Activated CD4-positive, alpha-beta T cell treated with anti-CD3 and anti-CD28 coated beads for 1 hour (primary cell): Measurements from ENCODE around the gene TSGA10IP.
A peak's percentile ranks its signal among the peaks of the same experiment; 100 is the strongest.

Experiments
- DNase-seq: peaks from one replicate; pipeline ENCODE4 v3.0.0-alpha.2; 2020

The TSGA10IP gene

DNA sequence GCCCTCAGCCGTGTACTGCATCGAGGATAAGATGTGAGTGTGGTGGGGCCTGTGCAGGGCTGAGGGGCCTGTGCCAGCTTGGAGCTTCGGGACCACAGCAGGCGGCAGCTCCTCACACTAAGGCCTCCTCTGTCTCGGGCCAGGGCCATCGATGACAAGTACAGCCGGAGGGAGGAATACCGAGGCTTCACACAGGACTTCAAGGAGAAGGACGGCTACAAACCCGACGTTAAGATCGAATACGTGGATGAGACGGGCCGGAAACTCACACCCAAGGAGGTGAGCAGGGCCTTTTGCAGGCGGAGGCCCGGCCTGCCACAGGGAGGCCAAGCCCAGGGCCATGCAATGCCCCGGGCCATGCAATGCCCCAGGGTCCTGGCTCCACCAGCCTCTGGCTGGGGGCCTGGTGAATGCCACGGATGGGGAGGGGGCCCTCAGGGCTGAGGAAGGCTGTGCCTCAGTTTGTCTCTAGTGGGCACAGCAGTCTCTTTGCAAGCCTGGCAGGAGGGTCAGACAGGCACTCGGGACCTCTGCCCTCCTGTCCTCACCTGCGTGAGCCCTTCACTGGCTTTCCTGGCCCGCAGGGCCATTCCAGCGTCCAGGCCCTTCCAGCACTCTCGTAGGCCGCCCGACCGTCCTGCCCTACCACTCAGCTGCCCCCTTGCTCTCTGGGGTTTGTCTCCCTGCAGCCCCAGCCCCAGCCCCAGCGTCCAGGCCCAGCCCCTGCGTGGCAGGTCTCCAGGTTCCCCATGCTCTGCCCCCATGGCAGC, 32.5 kb downstream of the TSGA10IP start:
- DNase-seq = no peak

DNA sequence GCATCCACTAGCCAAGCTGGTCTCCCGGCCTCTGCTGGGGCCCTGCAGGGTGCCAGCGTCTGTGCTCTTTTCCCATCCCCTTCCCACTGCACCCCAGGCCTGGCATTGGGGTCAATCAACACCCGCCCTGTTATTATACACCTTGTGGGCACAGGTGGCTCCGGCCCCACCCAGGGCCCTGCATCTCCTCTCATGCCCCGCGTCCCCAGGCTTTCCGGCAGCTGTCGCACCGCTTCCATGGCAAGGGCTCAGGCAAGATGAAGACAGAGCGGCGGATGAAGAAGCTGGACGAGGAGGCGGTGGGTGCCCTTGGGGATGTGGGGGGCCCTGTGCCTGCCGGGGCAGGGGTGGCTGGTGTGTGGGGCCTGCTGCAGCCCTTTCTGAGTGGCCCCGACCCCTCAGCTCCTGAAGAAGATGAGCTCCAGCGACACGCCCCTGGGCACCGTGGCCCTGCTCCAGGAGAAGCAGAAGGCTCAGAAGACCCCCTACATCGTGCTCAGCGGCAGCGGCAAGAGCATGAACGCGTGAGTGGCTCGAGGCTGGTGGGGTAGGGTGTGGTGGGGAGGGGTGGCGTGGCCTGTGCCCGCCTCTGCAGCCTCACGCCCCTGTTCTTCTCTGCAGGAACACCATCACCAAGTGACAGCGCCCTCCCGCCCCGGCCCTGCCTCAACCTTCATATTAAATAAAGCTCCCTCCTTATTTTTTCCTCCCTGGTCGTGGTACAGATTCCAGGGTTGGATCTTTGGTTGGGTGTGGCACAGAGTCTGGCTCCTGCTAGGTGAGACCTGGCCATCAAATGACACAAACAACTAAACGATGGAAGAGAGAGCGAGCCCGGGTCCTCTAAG, 33.3 kb downstream of the TSGA10IP start:
- no peak for DNase-seq

DNA sequence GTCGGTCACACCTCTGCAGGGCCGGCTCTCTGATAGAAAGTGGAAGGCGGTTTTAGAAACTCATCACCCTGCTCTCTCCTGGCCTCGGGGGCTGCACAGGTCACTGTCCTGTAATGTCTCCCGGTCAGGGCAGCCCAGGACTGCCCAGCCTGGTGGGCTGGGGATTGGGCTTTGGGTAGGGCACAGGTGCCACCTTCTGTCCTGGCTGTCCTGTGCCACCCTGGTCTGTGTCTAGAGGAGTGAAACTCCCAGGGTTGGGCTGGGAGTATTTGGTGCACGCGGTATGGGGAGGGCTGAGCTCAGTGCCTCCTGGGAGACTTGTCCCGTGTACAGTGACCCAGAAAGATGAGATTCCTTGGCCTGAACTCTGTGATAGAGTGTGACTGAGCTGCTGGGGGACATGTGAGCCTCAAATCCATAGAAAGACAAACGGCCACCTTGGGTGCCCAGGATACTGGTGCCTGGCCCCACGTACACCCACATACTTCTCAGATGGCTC, 34.0 kb downstream of the TSGA10IP start:
- no peak for DNase-seq

DNA sequence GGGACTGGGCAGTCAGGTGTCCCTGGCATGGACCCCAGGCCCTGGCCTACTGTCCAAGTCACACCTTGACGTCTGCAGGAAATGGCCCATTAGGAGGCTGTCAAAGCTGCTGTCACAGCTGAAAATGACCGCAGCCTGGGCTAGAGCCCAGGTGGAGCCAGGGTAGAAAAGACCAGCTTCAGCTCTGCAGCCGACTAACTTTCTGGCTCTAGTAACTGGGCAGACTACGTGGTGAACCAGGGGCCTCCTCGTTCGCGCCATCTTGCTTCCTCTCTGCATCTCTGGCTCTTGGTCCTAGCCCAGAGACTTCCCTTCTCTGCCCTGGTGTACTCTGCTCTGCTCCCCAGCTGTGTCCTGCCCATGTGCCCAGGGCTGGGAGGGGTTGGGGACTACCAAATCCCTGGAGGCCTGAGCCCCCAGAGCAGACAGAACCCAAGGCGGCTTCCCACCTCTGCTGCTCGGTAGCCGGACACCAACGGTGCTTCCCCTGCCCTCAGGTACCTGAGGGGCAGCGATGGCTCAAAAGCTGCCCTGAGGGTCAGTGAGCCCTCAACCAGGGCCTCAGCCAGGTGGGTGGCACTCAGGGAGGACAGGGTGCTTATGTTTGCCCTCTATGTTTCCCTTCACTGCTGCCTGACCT, 35.9 kb downstream of the TSGA10IP start:
- DNase-seq = no peak

DNA sequence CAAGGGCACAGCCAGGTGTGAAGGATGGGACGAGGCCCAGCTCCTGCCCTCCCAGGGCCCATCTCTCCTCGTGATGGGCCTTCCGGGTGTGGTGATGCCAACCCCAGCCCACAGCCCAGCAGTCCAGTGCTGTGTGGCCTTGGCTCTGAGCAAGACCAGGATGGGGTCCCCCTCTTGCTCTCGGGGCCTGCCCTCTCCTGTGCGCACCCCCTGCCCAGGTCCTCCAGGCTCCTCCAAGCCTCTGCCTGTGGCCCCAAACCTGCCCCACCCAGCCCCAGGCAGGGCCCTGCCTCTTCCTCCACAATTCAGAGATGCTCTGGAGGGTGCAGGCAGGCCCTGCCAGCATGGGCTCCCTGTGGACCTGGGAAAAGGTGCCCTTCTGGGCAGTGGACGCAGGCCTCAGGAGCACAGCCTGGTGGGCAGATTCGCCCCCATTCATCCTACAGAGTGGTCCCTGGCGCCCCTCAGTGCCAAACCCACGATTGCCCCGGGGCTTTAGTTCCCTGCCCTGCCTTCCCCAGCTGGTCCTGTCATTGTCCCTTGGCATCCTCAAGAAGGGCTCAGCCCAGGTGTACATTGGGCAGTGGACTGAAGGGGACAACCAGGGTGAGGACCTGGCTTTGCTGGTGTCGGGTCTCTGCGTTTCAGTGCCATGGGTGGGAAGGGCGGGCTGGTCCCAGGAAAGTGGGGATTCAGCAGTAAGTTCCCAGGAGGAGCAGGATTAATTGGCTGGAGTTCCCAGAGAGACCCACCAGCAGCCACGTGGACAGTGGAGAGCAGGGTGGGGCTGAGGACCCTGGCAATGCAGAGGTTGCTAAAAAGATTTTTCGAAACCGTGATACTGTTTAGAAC, 36.9 kb downstream of the TSGA10IP start:
- no peak for DNase-seq

DNA sequence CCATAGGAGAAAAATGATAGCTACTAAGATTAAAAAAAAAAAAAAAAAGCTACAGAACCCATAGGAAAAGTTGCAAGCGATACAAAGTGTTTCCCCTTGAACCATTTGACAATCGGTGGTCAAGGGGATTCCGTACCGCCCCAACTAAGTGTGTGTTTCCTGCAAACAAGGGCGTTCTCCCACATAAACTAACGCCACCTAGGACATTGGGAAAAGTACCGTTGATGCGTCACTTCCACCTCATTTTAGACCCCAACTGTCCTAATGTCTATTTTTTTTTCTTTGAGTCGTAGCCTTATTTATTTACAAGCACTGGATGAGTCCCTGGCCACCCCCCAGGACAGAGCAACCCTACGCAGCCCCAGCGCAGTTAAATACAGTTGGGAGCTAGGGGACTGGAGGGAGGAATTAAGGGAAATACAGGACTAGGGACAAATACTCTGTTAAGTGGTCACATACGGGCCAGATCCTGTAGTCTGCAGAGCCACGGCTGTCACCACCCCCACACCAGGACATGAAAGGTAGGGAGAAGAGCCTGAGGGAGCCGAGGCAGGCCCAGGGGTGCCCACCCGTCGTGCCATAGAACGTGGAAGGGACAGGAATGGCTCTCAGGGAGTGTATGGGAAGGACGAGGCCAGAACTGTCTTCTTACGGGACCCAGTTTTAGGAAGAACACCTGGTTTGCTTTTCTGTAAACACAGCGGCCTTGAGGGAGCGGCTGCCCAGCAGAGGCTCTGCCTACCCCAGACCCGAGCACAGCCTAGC, 37.7 kb downstream of the TSGA10IP start:
- no peak for DNase-seq

DNA sequence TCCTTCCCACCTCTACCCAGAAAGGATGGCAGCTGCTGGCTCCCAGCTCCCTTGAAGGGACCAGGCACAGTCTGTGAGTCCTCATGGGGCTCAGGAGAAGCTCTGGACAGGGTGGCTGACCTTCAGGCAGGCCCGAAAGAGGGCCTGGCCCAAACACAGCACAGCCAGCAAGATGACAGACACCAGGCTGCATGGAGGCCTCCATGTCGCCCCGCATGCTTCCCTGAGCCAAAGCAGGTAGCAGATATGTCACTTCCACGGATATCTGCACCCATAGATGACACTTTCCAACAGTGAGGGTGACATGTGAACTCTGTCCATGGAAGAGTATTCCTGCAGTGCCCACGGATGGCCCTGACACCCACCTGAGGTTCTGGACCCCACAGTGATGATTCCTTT, 38.3 kb downstream of the TSGA10IP start:
- no peak for DNase-seq

DNA sequence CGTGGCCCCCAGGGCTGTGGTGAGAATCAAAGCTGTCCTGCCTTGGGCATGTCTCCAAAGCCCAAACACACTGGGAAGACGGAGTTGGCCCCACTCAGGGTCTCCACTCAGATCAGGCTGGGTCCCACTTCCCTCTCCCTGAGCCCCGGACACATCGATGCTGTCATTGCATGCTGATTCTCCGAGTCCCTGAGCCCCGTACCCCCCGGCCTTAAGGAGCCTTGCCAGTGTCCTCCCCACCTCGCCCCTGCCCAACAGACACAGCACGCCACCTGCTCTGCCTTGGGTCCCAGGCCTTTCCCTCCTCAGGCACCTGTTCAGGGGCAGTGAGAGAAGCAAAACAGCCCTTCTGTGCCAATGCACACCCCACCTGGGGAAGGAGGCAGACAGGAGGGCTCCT, 42.1 kb downstream of the TSGA10IP start:
- no peak for DNase-seq

DNA sequence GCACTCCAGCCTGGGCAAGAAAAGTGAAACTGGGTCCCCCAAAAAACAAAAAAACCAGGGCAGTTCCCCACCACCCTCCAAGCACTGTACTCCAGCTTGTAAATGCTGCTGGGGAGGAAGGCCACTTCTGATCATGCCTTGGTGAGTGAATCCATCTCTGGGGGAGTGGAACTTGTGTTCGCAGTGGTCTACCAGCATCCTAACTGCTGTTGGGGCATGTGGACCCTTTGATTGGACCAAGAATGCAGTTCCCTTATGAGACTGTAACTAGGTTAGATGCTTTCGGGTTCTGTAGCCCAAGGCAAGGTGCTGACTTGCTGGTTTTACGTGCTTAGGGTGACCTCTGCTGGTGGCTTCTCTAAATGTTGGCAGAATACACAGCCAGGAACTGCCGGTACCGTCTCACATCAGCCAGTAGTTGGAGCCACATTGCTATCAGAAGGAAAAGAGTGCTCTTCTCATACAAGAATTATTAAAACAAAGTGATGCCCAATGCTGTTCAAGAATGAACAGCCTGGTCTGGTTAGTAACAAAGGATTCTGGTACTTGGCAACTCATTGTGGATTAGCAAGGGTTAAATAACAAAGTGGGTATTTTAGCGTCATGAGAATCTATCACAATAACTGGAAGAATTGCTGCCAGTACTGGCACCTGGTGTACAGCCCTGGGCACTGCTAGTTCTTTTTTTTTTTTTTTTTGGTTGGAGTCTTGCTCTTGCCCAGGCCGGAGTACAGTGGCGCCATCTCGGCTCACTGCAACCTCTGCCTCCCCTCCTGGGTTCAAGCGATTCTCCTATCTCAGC, 43.7 kb downstream of the TSGA10IP start:
- DNase-seq = peak; percentile 85

DNA sequence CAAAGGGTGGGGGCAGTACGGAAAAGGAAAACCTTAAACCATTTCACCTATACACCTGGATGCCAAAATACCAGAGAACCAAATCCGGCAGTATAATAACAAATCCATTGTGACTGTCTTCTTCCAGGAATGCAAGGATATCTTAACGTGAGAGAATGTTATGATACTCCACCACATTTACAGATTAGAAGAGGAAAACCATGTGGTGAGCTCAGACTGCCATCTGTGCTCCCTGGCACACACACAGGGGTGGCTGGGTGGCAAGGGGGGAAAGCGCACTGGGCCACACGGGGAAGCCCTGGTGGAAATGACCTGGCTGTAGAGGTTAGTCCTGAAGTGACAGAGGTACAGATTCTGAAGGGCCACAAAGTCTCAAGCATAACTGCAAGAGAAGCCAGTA, 46.8 kb downstream of the TSGA10IP start:
- DNase-seq = no peak

DNA sequence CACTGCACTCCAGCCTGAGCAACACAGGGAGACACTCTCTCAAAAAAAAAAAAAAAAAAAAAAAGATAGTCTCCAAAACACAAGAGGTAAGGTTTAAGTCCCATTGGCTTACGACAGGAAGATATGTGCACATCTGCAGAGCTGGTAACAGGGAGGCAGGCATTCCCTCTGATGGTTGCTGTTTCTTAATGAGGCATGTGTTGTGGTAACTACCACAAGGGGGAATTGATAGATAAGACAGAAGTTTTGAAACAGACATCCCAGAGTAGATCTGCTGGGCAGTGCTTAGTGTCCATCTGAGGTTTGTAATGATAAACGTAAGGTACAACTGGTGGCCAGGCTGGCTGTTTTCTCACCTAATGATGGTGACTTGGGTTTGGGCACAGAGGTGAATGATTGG, 52.0 kb downstream of the TSGA10IP start:
- DNase-seq = no peak

DNA sequence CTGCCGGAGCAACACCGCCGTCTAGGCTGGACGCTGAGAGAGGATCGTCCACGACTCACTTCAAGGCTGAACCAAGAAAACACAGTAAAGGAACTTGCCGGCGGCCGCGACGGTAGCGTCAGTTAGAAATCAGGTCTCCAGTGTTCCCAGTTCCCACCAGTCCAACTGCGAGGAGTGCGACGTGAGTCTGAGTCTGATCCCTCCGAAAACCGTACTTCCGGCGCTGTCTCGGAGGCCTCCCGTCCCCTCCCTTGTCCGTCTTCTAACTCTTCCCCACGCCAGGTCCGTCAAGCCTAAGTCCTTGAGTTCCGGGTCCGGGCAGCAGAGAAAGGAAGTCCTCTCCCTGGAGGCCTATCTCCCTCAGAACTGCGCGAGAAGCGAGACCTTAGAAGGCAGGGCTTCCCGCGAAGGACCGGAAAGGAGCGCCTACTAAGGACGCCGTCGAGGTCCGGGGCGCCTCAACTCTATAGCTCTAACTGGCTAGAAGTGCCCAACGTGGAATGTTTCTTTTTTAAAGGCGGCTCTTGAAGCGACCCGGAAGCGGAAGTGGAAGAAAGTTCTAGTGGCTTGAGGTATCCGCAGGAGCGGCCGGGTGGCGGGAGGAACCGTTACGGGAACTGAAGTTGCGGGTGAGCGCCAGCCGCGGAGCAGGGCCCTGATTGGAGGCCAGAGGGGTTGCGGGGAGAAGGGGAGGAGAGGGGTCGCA, 56.8 kb downstream of the TSGA10IP start, which contains the start of the genes BANF1 and EIF1AD:
BANF1 (plus strand) TSS at position 562 of the 706 bp plus-strand sequence. CDS start 748 bp downstream, outside the sequence.
EIF1AD (minus strand) TSS at position 216 of the 706 bp plus-strand sequence. CDS start 1,768 bp downstream, outside the sequence.
- DNase-seq = peak; percentile 88

DNA sequence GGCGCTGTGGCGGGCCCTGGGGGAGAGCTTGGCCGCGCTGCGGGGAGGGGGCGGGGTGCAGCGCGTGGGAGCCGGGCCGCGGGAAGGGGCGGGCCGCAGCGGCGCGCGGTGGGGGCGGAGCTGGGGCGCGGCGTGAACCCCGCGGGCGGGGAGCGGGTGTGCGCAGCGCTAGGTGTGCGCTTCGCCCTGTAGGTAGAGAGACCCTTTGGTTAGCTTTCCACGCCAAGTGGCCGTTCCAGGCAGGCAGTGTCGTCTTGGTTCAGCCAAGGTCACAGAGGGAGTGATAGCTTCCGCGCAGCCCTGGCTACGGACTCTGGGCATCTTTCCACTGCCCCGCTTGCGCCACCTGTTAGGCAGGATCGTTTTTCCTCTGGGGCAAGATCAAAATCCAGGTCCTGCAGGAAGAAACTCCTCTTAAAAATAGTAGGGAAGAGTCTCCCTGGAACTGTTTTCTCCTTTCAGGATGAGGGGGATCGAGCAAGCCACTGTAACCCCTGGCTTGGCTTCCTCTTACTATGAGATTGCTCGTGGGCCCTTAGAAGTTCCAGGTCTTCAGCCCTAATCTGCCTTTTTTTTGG, 57.5 kb downstream of the TSGA10IP start:
- no peak for DNase-seq

DNA sequence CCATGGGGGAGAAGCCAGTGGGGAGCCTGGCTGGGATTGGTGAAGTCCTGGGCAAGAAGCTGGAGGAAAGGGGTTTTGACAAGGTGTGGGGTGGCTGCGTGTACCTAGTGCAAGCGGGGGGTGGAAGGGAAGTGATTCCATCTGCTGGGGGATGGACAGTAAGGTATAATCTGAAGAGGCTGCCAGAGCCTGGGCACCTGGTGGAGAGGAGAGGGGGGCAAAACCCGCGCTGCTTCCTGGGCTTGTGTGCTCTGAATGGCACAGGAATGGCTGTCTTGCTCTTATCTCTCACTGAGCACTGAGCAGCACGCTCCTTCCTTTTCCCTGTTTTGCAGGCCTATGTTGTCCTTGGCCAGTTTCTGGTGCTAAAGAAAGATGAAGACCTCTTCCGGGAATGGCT, 58.0 kb downstream of the TSGA10IP start:
- no peak for DNase-seq

DNA sequence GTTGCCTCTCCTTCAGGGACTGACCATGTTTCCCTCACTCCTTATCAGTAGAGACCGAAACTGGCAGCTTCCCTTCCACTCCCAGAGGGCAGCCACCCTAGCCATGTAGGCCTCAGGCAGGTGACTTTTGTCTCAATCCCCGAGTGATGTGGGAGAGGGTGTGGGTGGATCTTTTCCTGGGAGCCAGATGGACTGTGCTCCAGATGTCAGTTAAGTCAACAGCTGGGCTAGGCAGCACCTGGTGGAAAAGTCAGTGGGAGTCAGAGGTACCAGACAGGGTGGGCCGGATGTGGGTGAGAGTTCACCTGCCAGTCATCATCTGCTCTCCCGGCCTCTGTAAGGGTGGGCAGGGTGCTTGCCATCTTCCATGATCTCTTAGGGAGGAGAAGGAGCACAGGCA, 58.9 kb downstream of the TSGA10IP start:
- DNase-seq = no peak

DNA sequence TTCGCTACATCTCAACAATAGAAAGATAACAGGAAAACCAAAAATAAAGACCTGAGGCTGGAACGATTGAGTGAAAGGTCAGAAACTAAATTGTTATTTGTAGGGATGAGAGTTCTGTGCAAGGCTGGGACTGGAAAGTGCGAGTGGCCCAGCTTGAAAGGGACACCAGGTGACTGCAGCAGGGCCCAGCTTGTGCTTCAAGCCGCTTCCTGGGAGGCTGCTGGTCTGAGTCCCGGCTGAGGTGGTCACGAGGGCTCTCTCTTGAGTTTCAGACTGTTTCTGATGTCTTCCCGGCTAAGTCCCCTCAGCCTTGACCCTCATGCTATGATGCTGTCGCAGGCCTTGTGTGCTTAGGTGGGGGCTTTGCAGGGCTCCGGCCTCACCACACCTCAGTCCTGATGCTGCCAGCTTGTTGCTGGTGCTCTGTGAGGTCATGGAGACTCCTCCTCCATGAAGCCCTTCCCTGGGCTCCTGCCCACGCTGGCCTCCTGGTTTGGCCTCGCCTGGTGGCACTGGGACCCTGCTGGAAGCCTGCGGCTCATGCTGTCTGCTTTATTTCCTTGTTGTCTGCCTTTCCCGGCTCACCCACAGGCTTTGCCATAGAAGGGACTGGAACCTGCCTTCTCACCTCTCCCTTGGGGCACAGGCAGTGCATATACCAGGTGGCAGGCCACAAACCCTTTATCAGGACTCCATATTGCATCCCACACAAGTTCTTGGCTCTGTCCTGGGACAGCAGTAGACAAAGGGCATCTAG, 61.0 kb downstream of the TSGA10IP start:
- no peak for DNase-seq

DNA sequence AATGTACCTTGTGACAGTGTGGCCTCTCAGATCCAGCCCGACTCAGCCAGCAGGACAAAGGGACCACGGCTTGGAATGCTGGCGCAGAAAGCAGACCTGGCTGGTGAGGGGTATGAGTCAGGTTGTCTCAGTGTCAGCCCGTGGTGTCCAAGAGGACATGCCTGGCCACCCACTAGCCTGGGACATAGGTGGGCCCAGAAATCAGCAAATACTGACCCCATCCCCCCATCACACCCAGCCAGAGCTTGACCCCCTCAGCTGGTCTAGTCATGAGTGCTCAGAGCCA, 61.6 kb downstream of the TSGA10IP start:
- DNase-seq = no peak

DNA sequence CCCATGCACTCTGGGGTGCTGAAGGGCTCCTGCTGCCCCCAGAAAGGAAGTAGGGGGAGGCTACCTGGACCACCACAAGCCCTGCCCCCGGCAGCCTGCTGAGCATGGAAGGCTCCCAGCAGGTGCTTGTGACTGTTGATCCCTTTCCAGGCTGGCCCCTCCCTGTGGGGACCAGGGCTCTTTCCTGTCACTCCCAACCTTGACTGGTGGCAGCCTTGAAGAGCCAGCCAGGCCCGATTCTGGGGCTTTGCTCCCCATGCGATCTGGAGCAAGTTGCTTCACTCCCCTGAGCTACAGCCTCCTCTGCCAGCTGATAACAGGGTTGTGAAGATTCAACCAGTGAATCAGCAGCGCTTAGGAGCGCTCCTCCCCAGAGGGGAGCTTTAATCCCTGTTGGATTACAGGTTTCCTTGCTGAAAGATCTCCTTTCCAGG, 61.9 kb downstream of the TSGA10IP start:
- DNase-seq = no peak

DNA sequence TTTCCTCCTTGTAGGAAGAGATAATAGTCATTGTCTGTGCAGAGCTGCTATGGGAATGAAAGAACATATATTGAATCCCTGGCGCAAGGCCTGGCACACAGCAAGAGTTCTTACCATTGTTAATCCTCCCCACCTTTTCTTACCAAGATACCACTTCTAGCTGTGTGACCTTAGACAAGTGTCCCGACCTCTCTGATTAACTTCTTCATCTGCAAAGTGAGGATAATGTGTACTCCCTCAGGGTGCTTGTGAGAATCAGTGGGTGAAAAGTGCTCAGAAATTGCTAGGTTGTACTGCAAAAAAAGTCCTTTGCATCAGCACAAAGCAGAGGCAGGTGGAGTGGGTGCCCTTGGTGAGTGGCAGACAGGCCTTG, 62.8 kb downstream of the TSGA10IP start:
- no peak for DNase-seq
